Activated CD4-positive, alpha-beta T cell treated with anti-CD3 and anti-CD28 coated beads, Interleukin-2, amount 50 U/mL, for 48 hours (primary cell): Measurements from ENCODE around the gene KLK12.

Source experiments
- DNase-seq, 2 experiments: peaks; one replicate each; pipeline ENCODE4 v3.0.0-alpha.2; 2020

KLK12 gene, protein sequence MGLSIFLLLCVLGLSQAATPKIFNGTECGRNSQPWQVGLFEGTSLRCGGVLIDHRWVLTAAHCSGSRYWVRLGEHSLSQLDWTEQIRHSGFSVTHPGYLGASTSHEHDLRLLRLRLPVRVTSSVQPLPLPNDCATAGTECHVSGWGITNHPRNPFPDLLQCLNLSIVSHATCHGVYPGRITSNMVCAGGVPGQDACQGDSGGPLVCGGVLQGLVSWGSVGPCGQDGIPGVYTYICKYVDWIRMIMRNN

DNA sequence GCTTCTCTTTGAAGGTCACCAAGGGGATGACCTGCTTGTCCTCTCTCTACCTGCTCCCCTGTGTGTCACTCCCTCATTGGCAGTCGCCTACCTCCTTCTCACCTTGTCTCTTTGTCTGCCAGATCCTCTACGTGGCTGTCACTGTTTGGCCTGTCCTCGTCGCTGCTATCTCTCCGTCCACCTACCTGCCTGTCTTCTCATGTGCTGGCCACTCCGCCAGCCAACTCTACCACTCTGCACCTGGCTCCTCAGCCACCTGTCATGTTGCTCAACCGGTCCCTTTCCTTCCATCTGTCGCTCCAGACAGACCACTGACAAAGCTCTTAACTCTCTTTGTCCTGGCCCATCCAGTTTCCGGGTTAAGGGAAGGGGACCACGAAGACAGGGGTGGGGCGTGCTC is at the start of gene KLK12:
KLK12 (minus strand) TSS at position 299 of the 400 bp plus-strand sequence. CDS start 381 bp downstream, outside the sequence.
- no peak for DNase-seq

DNA sequence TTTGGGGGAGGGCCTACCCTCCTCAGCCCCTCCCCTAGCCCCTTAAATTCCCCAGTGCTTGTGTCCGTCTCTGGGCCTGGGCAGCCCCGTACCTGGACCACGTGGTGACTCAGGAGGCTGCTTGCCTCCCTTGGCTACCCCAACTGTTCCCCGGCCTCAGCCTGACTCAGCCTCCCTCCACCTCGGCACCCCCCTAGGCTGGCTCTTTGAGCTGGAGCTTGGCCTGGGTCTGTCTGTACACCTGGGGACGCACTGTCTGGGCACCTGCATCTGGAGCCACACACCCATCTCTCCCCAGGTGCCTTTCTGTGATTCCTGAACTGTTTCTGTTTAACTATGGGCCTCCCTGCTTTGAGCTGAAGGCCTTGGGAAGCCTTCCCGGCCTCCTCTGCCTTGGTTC is 49.7 kb upstream of the KLK12 start:
- no peak for DNase-seq

GRCh38 chr19:51083783-51084182 is 49.0 kb upstream of the KLK12 start:
- DNase-seq = no peak

DNA sequence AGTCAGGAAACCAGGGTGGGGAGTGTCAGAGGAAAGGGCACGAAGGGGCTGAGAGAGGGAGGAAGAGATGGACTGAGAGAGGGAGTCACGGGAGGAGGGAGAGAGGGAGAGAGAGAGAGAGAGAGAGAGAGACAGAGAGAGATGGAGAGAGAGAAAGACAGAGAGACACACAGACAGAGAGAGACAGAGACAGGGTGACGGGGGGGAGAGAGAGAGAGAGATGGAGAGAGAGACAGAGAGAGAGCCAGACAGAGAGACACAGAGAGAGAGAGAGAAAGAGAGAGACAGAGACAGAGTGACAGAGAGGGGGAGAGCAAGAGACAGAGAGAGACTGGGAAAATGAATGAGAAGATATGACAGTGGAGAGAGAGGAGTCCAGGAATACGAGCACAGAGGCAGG is 48.4 kb upstream of the KLK12 start:
- DNase-seq = no peak

DNA sequence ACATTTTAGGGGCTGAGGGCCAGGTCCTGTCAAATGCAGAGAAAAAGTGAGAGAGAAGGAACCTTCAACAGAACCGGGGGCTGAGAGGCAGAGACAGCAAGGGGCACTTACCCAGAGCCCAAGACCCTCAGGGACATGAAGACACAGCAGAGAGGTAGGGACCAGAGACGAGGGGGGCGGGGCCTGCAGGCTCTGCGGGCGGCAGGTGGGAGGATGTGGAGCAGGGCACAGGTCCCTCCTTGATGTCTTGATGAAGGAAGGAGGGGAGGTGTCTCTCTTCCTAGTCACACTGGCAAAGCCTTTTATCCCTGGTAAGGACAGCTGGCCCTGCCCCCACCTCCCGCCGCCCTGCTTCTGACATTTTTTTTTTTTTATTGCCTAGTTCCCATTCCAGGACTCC is 47.8 kb upstream of the KLK12 start, which contains the start of gene KLK14:
KLK14 (minus strand) TSS at position 277 of the 400 bp plus-strand sequence; CDS start at position 4, 273 bp downstream.
- DNase-seq = no peak

GRCh38 chr19:51081476-51081875 is 46.7 kb upstream of the KLK12 start:
- no peak for DNase-seq

GRCh38 chr19:51079481-51080110 is 44.8 kb upstream of the KLK12 start:
- no peak for DNase-seq

GRCh38 chr19:51078731-51079130 is 43.9 kb upstream of the KLK12 start:
- DNase-seq = no peak

DNA sequence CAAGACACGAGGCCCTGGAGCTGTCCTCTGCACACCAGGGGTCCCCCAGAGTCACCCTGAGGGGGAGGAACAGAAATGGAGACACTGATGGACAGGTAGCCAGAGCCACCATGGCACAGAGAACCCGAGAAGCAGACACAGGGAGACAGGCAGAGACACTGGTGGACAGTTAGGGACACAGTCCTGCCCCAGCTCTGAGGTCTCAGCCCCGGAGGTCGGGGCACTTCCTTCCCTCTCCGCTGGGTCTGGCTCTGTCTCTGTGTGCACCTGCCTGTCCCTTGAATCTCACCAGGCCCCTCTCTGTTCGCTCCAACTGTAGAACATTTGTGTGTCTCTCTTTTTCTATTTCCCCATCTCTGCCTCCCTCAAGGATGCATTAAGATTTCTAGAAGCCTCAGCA is 43.3 kb upstream of the KLK12 start:
- no peak for DNase-seq

GRCh38 chr19:51076631-51077213 is 41.9 kb upstream of the KLK12 start:
- no peak for DNase-seq

GRCh38 chr19:51075998-51076397 is 41.2 kb upstream of the KLK12 start:
- DNase-seq = no peak

DNA sequence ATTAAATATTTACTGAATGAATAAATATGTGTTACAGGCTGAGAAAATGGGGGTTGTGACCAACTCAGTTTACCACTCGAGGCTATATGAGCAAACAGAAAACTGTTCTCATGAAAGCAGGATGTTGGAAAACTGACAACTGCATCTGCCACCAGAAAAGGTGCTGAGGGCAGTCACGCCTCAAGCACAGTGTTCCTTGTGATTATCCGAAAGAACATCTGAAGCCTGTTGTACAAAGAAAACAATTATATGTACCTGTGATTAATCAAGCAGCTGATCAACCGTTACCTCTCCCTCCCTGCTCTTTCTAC is 36.2 kb upstream of the KLK12 start:
- DNase-seq = no peak

GRCh38 chr19:51070334-51071094 is 35.7 kb upstream of the KLK12 start:
- no peak for DNase-seq

DNA sequence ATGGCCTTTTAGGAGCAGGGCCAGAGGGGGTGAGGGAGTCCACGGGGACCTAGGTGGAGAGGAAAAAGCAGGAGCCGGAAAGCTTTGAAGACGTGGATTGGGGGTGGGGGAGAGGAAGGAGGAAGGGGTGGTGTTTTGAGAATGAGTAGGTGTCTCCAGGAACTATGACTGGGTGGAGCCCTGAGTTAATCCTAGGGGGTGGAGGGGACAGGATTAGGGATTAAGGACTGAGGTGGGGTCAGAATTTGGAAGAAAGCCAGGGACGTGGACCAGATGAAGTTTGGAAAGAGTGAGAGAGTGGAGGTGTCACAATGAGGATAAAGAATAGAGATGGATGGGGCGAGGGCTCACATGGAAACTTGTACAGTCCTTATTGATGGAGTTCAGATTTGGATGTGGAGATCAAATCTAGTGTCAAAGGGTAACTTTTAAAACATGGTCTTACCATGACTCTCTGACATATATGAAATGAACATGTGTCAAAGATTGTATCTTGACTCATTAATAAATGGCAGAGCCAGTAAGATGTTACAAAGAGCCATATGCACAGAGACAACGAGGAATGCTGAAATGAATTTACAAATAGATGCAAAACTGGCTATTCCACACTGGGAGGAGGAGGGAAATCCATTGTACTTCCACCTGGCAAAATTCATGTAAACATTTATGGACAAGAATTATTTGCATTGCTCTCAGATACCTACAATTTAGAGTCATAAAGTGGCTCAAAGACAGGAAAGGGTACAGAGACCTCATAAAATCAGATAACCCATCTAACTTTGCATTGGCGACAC is 31.8 kb upstream of the KLK12 start:
- no peak for DNase-seq

- no peak for DNase-seq
Observed at GRCh38 chr19:51065221-51065960, 30.6 kb upstream of the KLK12 start.

DNA sequence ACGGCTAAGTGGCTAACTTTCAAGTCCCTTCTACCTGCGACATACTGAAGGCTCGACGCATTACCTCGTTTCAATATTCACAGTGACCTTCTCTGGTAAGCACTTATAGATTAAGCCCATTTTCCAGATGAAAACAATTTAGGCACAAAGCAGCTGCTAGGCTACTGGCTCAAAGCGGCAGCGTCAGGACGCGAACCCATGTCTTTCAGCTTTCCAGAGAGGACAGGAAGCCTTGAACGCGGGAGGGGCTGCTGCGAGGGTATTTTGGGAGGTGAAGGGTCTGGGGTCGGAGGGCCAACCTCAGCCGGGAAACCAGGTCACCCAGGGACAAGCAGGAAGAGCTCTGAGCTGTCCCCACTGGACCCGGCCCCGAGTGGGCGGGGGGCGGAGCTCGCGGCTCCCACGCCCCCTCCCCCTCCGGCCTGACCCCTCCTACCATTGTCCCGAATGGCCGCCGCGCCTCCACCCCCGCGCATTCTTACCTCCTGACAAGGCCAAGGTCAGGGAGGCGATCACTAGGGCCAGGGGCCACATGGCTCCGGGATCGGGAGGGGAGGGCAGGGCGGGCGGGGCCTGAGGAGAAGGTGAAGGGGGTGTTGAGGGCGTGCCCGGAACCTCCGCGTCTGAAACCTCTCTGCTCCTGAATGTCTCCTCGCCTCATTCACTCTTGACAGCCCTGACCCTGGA is 29.9 kb upstream of the KLK12 start, which contains the start of gene KLK13:
KLK13 (minus strand) TSS at position 559 of the 687 bp plus-strand sequence; CDS start at position 534, 25 bp downstream.
- DNase-seq = no peak

DNA sequence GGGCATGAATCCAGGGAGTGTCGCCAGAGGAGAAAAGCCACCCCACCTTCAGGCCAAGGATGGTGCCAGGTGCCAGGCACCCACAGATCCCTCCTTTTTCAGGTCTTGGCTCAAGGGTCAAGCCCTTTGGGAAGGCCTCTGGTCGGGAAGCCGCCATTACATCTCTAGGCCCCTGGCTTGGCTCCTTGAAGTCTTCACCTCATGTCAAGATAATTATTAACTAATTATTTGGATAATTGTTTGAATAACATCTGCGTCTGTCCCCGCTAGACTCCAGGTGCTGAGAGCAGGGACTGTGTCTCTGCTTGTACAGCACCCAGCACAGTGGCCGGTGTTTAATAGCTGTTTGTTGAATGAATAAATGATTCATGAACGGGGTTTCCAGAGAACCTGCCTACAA is 28.9 kb upstream of the KLK12 start:
- no peak for DNase-seq

GRCh38 chr19:51060973-51061372 is 26.2 kb upstream of the KLK12 start:
- no peak for DNase-seq

- no peak for DNase-seq
Observed at GRCh38 chr19:51060336-51060735, 25.5 kb upstream of the KLK12 start.

DNA sequence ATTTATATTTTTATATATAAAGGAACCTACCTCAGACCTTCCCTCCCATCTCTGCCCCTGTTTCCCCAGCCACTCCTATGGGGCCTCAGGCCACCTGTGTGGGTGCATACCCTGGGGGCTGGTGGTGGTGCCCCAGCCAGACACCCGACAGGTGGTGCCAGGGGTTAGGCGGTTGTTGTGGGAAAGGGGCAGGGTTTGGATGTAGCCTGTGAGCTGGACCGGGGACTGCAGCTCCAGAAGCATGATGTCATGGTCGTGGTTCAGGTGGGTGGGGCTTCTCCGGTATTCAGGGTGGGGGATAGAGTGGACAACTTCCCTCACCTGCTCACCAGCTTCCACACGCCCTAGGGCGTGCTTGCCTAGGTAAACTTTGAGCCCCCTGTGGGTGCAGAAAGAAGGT is 24.9 kb upstream of the KLK12 start:
- no peak for DNase-seq

- DNase-seq = no peak
Observed at GRCh38 chr19:51055866-51056265, 21.1 kb upstream of the KLK12 start.

DNA sequence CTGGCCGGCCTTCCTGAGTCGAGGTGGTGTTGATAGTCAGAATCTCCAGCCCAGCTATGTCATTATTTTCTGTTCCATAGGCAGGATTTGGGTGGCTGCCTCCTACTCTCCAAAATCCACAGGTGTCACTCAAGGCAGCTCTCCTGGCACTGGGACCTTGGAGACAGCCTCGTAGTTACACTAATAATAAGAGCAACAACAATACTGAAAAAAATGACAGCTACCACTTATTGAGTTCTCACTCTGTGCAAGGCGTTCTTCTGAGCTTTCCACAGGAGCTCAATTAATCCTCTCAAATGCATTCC is 12.2 kb upstream of the KLK12 start:
- no peak for DNase-seq
